Dedifferentiated amniotic fluid mesenchymal stem cell (primary cell): Measurements from ENCODE around the gene ITGA3.

Experiments used
- DNase-seq: peaks from one replicate; pipeline ENCODE4 v3.0.0-alpha.2; 2016; ENCODE audit errors: extremely low spot score

ITGA3 gene

GRCh38 chr17:50055426-50056216, at the start of gene ITGA3:
Gene ITGA3 (plus strand): TSS chr17:50056110. CDS start chr17:50056440, 330 bp downstream.
- DNase-seq: peak; percentile 68

DNA sequence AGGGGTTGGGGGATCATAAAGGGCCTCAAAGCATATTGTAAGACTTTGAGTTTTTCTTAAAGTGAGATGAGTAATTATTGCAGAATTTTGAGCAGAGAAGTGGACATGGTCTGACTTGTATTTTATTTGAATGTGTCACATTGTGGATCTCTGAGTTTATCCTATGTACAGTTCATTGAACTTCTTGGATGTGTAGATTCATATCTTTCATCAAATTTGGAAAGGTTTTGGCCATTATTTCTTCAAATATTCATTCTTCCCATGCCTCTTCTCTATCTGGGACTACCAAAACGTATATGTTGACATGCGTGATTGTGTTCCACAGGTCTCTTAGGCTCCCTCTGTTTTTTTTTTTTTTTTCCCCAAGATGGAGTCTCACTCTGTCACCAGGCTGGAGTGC, 46.6 kb upstream of the ITGA3 start:
- DNase-seq: no peak

- no peak for DNase-seq
Measured at GRCh38 chr17:50013079-50013478, 42.8 kb upstream of the ITGA3 start.

DNA sequence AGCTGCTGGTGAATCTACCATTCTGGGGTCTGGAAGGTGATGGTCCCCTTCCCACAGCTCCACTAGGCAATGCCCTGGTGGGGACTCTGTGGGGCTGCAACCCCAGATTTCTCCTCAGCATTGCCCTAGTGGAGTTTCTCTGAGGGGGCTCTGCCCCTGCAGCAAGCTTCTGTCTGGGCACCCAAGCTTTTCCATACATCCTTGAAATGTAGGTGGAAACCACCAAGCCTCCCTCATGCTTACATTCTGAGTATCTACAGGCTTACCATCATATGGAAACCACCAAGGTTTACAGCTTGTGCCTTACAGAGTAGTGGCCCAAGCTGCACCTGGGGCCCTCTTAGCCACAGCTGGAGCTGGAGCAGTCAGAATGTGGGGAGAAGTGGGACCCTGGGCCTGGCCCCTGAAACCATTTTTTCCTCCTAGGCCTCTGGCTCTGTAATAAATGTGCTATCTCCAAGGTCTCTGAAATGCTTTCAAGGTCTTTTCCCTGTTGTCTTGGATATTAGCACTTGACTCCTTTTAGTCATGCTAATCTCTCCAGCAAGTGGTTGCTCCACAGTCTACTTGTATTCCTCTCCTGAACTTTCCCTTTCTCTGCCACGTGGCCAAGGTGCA, 41.3 kb upstream of the ITGA3 start:
- DNase-seq: no peak

- DNase-seq: no peak
Measured at GRCh38 chr17:50015146-50015545, 40.8 kb upstream of the ITGA3 start.

DNA sequence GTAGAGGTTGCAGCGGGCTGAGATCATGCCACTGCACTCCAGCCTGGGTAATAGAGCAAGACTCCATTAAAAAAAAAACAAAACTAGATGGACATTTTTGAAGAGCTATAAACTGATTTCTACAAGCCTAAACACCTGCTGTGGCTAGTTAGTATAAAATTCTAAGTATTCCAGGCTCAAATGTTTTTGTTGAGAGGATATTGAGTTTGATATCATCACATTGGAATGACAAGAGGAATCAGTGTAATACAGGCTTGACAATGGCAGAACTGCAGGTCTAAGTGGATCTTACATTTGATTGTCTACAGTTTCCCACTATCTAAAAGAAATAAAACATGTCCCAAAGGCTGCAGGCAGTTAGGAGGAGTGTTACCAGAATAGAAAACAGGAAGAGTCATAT, 37.0 kb upstream of the ITGA3 start:
- DNase-seq: no peak

DNA sequence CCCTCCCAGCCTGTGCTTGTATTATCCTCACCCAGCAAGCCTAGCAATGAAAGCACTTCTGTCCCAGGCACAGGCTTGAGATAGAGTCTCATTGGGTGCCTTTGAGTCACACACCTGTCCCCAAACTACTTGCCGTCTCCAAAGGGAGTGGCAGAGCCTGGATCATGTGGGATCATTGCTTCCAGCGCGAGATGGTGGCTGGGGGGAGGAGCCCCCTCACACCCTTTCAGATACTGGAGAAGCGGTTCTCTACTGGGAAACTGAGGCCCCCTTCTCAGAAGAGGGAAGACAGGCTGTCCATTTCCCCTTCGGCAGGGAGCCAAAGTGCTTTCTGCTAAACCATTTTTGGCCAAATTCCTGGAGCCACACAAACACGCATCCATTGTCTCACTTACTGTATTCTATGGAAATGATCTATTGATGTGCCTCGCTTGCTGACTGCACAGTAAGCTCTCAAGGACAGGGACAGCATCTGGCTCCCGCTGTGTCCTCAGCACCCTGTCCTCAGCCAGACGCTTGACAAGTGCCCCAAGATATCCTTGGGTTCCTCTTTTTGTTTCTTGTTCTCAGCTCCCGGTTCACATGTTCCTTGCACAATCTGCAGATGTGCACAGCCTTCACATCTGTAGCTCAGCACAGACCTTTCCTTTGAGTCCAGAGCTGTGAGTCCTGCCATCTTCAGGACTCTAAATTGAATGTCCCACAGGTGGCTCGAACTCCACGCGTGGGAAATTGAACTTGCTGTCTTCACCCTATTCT, 34.9 kb upstream of the ITGA3 start:
- DNase-seq: no peak

GRCh38 chr17:50021681-50022370, 34.1 kb upstream of the ITGA3 start:
- no peak for DNase-seq

DNA sequence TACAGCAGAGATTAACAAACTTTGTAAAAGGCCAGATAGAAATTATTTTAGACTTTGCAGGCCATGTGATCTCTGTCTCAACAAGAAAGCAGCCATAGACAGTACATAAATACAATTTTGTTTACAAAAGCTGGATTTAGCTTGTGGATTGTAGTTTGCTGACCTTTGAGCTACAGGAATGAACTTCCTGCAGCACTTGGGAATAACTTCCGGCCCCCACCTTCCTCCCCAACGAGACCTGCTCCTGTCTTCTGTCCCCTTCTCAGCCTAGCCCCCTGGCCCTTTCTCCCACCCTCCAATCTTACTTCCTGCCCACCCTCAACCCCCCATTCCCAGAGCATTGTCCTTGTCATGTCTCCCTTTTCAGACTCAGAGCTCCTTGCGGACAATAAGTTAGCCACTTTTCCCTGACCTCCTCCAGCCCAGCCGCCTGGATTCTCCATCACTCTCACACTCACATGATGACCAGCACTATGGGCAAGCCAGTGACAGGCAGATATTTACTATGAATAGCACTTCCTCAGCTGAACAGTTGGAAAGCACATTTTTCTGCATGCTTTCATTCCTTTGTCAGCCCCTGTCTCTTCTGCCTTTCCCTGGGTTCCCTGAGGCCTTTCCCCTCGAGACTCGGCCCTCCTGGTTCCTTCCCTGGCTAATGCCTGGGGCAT, 33.3 kb upstream of the ITGA3 start:
- DNase-seq: no peak

GRCh38 chr17:50023520-50023919, 32.4 kb upstream of the ITGA3 start:
- DNase-seq: no peak

- no peak for DNase-seq
Measured at GRCh38 chr17:50024808-50025207, 31.1 kb upstream of the ITGA3 start.

DNA sequence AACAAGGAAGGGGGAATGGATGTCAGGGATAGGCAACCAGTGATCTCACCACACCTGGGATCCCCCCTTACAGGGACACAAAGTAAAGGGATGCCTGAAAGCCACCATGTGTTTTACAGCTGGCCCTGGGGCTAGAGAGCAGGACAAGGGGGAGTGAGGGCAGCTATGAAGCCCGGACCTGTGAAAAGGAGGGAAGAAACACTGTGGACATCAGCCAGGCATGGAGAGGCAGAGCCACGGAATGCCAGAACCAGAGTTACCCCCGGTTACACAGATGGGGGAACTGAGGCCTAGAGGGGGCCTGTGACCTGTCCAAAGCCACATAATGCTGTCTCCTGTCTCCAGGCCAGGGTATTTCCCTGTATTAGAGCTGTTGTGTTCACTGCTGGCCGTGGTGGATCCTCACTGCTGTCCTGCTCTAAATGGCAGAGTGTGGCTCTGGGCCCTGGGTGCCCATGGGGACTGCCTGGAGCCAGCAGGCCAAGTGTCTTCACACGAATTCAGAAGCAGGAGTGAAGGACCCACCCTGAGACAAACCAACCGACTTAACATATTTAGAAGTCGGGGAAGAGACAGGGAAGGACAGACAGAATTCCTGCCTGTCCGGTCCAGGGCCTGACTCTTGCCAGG, 29.7 kb upstream of the ITGA3 start:
- DNase-seq: no peak

DNA sequence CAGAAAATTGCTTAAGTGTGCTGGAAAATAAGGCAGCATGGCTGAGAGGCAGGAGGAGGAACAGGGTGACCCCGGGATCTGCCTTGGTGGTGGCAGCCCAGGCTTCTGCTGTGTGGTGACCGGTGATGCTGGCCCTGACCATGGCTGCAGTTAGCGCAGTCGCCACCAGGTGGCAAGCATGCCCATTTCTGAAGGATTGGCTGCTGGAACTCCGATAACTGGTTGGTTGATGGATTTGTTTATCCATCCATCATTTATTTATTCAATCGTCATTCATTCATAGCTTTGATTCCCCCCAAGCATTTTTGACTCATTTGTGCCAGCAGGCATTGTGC, 29.1 kb upstream of the ITGA3 start:
- peak; percentile 79 for DNase-seq

DNA sequence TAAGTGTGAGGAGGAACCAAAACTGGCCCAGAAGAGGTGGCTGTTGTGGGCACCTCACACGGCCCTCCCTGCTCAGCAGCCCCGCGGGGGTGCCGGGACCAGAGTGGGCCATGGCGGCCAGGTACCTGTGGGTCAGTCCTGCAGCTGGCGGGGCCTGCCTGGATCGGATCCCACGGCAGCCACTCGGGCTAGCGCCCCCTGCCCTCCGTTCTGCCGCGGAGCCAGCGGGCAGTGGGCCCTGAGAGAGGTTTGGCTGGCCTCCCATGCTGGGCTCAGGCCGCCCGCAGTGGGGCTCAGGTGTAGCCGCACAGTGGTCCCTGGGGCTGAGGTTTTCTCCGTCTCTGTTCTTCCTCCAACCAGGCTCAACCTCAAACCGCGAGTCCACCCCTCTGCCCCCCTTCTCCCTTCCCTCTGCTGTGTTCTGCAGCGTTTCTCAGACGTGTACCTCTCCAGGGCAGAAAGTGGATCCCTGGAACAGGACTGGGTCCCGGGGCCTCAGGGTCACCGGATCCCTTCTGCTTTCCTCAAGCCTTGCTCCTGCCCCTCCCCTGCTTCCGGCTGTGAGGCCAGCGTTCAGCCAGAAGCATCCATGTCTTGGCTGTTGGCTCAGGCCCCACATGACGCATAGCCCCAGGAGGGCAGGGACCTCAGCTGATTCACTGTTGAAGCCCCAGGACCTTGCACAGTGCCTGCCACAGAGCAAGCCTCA, 28.6 kb upstream of the ITGA3 start:
- peak; percentile 76 for DNase-seq

- DNase-seq: peak; percentile 39
Measured at GRCh38 chr17:50027881-50028735, 27.8 kb upstream of the ITGA3 start.

GRCh38 chr17:50028736-50029120, 27.2 kb upstream of the ITGA3 start:
- no peak for DNase-seq

GRCh38 chr17:50029185-50029584, 26.7 kb upstream of the ITGA3 start:
- DNase-seq: no peak

DNA sequence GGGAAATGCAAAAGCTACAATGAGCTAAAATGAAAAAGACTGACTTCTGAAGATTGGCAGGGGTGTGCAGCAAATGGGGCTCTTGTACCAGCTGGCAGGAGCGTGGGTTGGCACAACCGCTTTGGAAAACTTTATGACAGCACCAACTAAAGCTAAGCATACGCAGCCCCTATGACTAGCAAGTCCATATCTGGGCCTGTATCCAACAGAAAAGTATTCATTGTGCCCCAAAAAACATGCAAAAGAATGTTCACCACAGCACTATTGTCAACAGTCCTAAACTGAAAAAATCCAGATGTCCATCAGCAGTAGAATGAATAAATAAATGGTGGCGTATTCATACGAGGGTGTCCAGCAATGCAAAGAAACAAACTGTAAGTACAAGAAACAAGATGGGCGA, 22.6 kb upstream of the ITGA3 start:
- no peak for DNase-seq

DNA sequence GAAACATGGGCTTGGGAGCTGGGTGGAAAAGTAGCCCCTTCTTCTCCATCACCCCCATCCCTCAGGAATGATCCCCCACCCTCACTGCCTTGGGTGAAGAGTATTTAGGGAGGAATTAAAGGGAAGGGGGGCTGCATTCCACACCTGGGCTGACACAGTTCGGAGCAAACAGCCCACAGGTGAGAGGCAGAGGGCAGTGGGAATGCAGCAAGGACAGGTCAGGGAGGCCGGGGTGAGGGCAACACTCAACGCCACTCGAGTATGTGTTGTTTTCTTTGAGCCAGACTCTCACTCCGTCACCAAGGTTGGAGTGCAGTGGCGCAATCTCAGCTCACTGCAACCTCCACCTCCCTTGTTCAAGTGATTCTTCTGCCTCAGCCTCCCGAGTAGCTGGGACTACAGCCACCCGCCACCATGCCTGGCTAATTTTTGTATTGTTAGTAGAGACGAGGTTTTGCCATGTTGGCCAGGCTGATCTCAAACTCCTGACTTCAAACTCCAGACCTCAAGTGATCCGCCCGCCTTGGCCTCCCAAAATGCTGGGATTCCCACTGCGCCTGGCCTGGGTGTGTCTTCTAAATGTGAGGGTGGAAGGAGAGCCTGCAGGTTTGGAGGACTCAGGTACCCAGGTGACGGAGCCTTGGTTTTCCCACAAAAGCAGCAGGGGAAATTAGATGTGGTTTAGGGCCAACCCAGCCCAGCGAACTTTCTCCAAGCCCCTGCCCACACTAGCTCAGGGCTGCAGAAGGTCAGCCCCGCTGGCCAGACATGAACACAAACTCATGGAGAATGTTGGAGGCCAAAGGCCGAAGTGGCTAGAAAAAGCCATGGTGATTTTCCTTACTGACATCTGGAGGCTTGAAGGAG, 21.2 kb upstream of the ITGA3 start:
- DNase-seq: no peak
